ENCODE measurements around the gene UGT1A6.

GRCh38 chr2:233684640-233685039, 8.1 kb upstream of the UGT1A6 start:
- TF ChIP-seq CEBPB (IDR thresholded peaks at IDR 0.05; ENCODE audit: low read depth, low read length) (no peak), POLR2A (IDR thresholded peaks at IDR 0.05; ENCODE audit: low read depth, low read length) (no peak), RCOR1 (IDR thresholded peaks at IDR 0.05; ENCODE audit: insufficient replicate concordance, low read length) (no peak), MAFK (IDR thresholded peaks at IDR 0.05; ENCODE audit: low read depth, low read length) (no peak), MAZ (IDR thresholded peaks at IDR 0.05; ENCODE audit: borderline replicate concordance, low read depth, low read length) (no peak), SMC3 (IDR thresholded peaks at IDR 0.05; ENCODE audit: low read depth, low read length) (no peak), RAD21 (IDR thresholded peaks at IDR 0.05; ENCODE audit: low read length) (no peak), FOS (IDR thresholded peaks at IDR 0.05; ENCODE audit: low read depth, low read length) (no peak), RFX5 (IDR thresholded peaks at IDR 0.05; ENCODE audit: low read depth, low read length) (no peak)
- TF ChIP-seq, protein P1, sequence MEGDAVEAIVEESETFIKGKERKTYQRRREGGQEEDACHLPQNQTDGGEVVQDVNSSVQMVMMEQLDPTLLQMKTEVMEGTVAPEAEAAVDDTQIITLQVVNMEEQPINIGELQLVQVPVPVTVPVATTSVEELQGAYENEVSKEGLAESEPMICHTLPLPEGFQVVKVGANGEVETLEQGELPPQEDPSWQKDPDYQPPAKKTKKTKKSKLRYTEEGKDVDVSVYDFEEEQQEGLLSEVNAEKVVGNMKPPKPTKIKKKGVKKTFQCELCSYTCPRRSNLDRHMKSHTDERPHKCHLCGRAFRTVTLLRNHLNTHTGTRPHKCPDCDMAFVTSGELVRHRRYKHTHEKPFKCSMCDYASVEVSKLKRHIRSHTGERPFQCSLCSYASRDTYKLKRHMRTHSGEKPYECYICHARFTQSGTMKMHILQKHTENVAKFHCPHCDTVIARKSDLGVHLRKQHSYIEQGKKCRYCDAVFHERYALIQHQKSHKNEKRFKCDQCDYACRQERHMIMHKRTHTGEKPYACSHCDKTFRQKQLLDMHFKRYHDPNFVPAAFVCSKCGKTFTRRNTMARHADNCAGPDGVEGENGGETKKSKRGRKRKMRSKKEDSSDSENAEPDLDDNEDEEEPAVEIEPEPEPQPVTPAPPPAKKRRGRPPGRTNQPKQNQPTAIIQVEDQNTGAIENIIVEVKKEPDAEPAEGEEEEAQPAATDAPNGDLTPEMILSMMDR (conservative IDR thresholded peaks at IDR 0.05; ENCODE audit: low read depth, low read length): no peak
- TF ChIP-seq, protein P2, sequence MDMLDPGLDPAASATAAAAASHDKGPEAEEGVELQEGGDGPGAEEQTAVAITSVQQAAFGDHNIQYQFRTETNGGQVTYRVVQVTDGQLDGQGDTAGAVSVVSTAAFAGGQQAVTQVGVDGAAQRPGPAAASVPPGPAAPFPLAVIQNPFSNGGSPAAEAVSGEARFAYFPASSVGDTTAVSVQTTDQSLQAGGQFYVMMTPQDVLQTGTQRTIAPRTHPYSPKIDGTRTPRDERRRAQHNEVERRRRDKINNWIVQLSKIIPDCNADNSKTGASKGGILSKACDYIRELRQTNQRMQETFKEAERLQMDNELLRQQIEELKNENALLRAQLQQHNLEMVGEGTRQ (IDR thresholded peaks at IDR 0.05; ENCODE audit: low read depth, low read length): no peak

Data from IMR-90 (cell line).